ENCODE results near the gene RTBDN.

Gene RTBDN

GRCh38 chr19:12778017-12778904 lies 56.1 kb downstream of the RTBDN start:
- Histone ChIP-seq H4K20me1 (ENCODE audit: insufficient read depth, low read length) (no peaks in the 10 kb centered on the region), H3K4me1 (ENCODE audit: insufficient read depth, low read length) (peaks cover 61% of the 10 kb centered on the region), H2AFZ (ENCODE audit: low read depth, low read length) (peak overlapping the region; percentile 78), H3K9ac (ENCODE audit: low read depth, low read length) (peak overlapping the region; percentile 63), H3K27me3 (ENCODE audit: insufficient read depth, low read length, poor library complexity) (no peaks in the 10 kb centered on the region), H3K79me2 (ENCODE audit: insufficient read depth, low read length) (no peaks in the 10 kb centered on the region), H3K9me3 (ENCODE audit: insufficient read depth, low read length, severe bottlenecking) (no peaks in the 10 kb centered on the region), H3K4me2 (ENCODE audit: insufficient read depth, low read length) (peak overlapping the region; percentile 90), H3K4me3 (ENCODE audit: low read depth in 1 of 2, low read length in 2 of 2) (peak overlapping the region; percentile 34 to 63), H3K27ac (ENCODE audit: low read length) (peak overlapping the region; percentile 80), H3K36me3 (ENCODE audit: insufficient read depth, low read length) (no peaks in the 10 kb centered on the region)
- ATAC-seq (ENCODE audit: insufficient read depth, low read depth) (peak; percentile 41), DNase-seq (peak; percentile 78)
- TF ChIP-seq CTCF (IDR thresholded peaks at IDR 0.05; ENCODE audit: borderline replicate concordance, extremely low read depth, low read length, poor library complexity, severe bottlenecking) = no peak
- TF ChIP-seq EZH2 (IDR thresholded peaks at IDR 0.05; ENCODE audit: borderline replicate concordance, low read depth, low read length, severe bottlenecking) = no peak

- peak overlapping the region; percentile 90 for H3K4me2 ChIP-seq (ENCODE audit: insufficient read depth, low read length)
- H3K36me3 ChIP-seq (ENCODE audit: insufficient read depth, low read length) = no peaks in the 10 kb centered on the region
- no peaks in the 10 kb centered on the region for H3K79me2 ChIP-seq (ENCODE audit: insufficient read depth, low read length)
- TF ChIP-seq CTCF (IDR thresholded peaks at IDR 0.05; ENCODE audit: borderline replicate concordance, extremely low read depth, low read length, poor library complexity, severe bottlenecking) (peak; percentile 98), EZH2 (IDR thresholded peaks at IDR 0.05; ENCODE audit: borderline replicate concordance, low read depth, low read length, severe bottlenecking) (no peak)
- peak overlapping the region; percentile 78 for H2AFZ ChIP-seq (ENCODE audit: low read depth, low read length)
- no peaks in the 10 kb centered on the region for H3K9me3 ChIP-seq (ENCODE audit: insufficient read depth, low read length, severe bottlenecking)
- H3K4me3 ChIP-seq (ENCODE audit: low read depth in 1 of 2, low read length in 2 of 2) = peak overlapping the region; percentile 34 to 63; a peak in 3 of 4 replicates
- no peaks in the 10 kb centered on the region for H3K27me3 ChIP-seq (ENCODE audit: insufficient read depth, low read length, poor library complexity)
- H3K9ac ChIP-seq (ENCODE audit: low read depth, low read length) = peak overlapping the region; percentile 63
- no peaks in the 10 kb centered on the region for H4K20me1 ChIP-seq (ENCODE audit: insufficient read depth, low read length)
- DNase-seq (peak; percentile 87), ATAC-seq (ENCODE audit: insufficient read depth, low read depth) (peak; percentile 62)
- H3K27ac ChIP-seq (ENCODE audit: low read length) = peak overlapping the region; percentile 80
- H3K4me1 ChIP-seq (ENCODE audit: insufficient read depth, low read length) = peaks cover 52% of the 10 kb centered on the region
Measured at GRCh38 chr19:12777217-12778016, 57.0 kb downstream of the RTBDN start.

Data from DND-41 (cell line).